NOMO-1 treated with DMSO at 0.1 percent for 48 hours (cell line): ENCODE results near the gene CCDC28A.

Experiments used
- DNase-seq: peaks from one replicate; lab custom pipeline; 2025; ENCODE audit not compliant: unreplicated experiment; lab: John Stamatoyannopoulos, UW

The CCDC28A gene

GRCh38 chr6:138833816-138834539 lies 60.4 kb downstream of the CCDC28A start:
- DNase-seq = no peak

DNA sequence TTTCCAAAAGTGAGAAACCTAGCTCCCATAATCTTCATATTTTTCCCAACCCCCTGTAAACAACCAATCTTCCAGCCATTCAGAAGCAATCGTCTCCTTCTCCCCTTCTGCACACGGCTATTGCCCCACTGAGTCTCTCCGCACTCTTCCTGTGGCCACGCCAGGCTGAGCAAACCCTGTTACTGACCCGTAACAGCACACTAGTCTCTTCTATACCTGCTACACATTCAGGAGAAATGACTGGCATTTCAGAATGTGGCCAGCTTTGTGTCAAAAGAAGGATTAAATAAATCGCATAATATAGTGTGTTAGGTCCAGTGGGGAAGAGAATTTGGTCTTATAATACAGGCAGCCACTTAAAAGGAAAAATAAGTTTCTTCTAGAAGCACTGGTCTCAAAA lies 63.7 kb downstream of the CCDC28A start:
- no peak for DNase-seq
